ENCODE measurements around the gene MYH11.

- TF ChIP-seq, protein P1, sequence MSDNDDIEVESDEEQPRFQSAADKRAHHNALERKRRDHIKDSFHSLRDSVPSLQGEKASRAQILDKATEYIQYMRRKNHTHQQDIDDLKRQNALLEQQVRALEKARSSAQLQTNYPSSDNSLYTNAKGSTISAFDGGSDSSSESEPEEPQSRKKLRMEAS (IDR thresholded peaks at IDR 0.05) = no peak
- TF ChIP-seq TAF1 (IDR thresholded peaks at IDR 0.05; ENCODE audit: low read depth) (no peak), YY1 (IDR thresholded peaks at IDR 0.05; ENCODE audit: low read depth) (no peak), USF1 (IDR thresholded peaks at IDR 0.05) (no peak), CREB1 (IDR thresholded peaks at IDR 0.05; ENCODE audit: low read depth) (no peak), REST (IDR thresholded peaks at IDR 0.05; ENCODE audit: low read depth) (no peak)
Observed at GRCh38 chr16:15833541-15833940, 23.3 kb downstream of the MYH11 start.

Measured in Ishikawa (cell line).